ENCODE results near the gene MCU.

The MCU gene

DNA sequence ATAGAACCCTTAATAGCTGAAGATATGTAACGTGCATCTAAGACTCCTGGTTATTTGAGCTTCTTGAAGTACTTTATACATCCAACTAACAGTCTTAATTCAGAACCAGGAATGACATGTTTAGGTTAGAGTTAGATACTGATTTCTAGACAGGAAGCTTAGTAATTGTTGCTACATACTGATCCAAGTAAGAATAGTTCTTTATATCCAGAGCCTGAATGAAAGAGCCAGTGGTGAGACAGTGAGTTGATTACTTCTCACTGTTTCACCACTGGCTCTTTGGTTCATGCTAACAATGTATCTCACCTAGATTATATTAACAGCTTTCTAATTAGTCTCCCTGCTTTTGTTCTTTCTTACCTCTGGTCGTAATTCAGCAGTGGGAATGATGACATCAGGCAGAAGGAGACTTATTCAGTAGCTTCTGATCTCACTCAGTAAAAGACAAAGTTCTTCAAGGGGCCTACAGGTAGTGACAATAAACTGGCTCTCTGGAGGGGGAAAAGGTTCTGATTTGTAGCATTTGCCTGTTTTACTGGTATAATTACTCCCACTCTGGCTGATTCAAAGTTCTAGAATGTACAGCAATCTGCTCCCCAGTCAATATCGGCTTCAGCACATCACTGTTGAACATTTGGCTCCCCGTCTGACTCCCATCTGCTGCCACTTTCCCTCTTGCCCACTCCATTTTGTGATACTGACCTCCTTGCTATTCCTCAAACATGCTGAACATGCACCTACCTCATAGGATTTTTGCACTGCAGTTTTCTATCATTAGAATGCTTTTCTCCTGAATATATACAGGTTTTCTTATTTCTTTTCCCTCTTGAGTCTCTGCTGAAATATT lies 29.1 kb downstream of the MCU start:
- H3K4me3 ChIP-seq (ENCODE audit: low read length in 2 of 2): no peak overlapping the region
- no peak overlapping the region for H3K27ac ChIP-seq (ENCODE audit: low read depth in 2 of 2, low read length in 2 of 2)
- H3K4me1 ChIP-seq (ENCODE audit: control insufficient read depth in 2 of 2, insufficient read depth in 2 of 2, low read length in 2 of 2): no peaks in the 10 kb centered on the region
- H3K9me3 ChIP-seq (ENCODE audit: control insufficient read depth in 2 of 2, low read length in 2 of 2): no peaks in the 10 kb centered on the region
- H3K27me3 ChIP-seq (ENCODE audit: control insufficient read depth in 2 of 2, insufficient read depth in 2 of 2, low read length in 2 of 2): no peaks in the 10 kb centered on the region
- no peak overlapping the region for H3K9ac ChIP-seq (ENCODE audit: low read depth in 1 of 2, low read length in 2 of 2)
- H3K36me3 ChIP-seq (ENCODE audit: control insufficient read depth in 2 of 2, insufficient read depth in 2 of 2, low read length in 2 of 2): peaks cover 10 to 11% of the 10 kb centered on the region in 2 donors

DNA sequence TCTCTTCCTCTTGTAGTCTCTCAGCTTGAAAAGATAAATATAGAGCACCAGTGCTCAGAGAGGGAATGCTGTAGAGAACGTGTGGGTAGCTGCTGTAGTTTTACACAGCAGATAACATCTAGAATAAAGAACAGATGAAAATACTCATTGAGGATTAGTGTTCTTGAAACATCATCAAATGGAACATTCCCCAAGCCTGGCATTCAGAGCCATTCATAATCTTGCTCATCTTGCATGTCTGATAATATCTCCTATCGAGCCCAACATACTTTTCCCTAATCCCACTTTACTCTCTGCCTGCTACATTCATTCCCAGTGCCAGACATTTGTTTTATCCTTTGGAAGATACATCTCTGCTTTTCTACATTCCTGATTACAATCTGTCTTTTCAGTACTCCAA lies 35.2 kb downstream of the MCU start:
- no peak overlapping the region for H3K9ac ChIP-seq (ENCODE audit: low read depth in 1 of 2, low read length in 2 of 2)
- no peak overlapping the region for H3K4me3 ChIP-seq (ENCODE audit: low read length in 2 of 2)
- no peaks in the 10 kb centered on the region for H3K27me3 ChIP-seq (ENCODE audit: control insufficient read depth in 2 of 2, insufficient read depth in 2 of 2, low read length in 2 of 2)
- H3K9me3 ChIP-seq (ENCODE audit: control insufficient read depth in 2 of 2, low read length in 2 of 2): no peaks in the 10 kb centered on the region
- peaks cover 4 to 5% of the 10 kb centered on the region in 2 donors for H3K4me1 ChIP-seq (ENCODE audit: control insufficient read depth in 2 of 2, insufficient read depth in 2 of 2, low read length in 2 of 2)
- no peak overlapping the region for H3K27ac ChIP-seq (ENCODE audit: low read depth in 2 of 2, low read length in 2 of 2)
- peaks cover 0 to 5% of the 10 kb centered on the region in 2 donors for H3K36me3 ChIP-seq (ENCODE audit: control insufficient read depth in 2 of 2, insufficient read depth in 2 of 2, low read length in 2 of 2)

DNA sequence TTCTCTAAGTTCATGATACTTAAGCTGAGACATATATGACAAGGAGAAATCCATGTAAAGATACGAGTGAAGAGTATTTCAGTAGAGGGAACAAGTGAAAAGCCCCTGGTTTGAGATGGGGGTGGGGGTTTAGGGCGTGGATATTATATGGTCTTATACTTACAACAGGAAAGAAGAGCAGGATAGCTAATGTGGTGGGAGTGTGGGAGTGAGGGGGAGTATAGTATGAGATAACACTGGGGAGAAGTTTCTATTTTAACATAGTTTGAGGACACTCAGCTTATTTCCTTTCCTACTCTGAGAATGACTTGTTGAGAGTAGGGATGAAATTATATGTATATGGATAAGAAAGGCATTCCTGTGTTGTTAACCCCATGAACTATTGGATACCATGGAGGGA lies 36.5 kb downstream of the MCU start:
- H3K27ac ChIP-seq (ENCODE audit: low read depth in 2 of 2, low read length in 2 of 2): no peak overlapping the region
- H3K4me1 ChIP-seq (ENCODE audit: control insufficient read depth in 2 of 2, insufficient read depth in 2 of 2, low read length in 2 of 2): peaks cover 4 to 5% of the 10 kb centered on the region in 2 donors
- H3K36me3 ChIP-seq (ENCODE audit: control insufficient read depth in 2 of 2, insufficient read depth in 2 of 2, low read length in 2 of 2): peaks cover 0 to 4% of the 10 kb centered on the region in 2 donors
- H3K9me3 ChIP-seq (ENCODE audit: control insufficient read depth in 2 of 2, low read length in 2 of 2): no peaks in the 10 kb centered on the region
- no peak overlapping the region for H3K9ac ChIP-seq (ENCODE audit: low read depth in 1 of 2, low read length in 2 of 2)
- H3K4me3 ChIP-seq (ENCODE audit: low read length in 2 of 2): no peak overlapping the region
- H3K27me3 ChIP-seq (ENCODE audit: control insufficient read depth in 2 of 2, insufficient read depth in 2 of 2, low read length in 2 of 2): no peaks in the 10 kb centered on the region

DNA sequence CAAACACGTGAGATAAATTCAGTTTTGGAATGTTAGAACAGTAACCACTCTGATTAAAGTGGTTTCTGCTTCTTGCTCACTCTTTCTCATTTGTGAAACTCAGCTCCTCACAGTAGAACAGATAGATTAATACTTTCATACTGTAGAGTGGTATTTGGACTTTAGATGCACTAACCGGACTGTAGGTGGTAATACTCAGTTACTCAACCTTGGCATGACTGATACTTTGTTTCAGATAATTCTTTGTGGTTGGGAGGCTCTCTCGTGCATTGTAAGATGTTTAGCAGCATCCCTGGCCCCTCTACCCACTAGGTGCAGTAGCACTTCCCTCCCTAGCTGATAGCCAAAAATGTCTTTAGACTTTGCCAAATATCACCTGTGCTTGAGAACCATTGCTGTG lies 37.6 kb downstream of the MCU start:
- Histone ChIP-seq H3K27ac (ENCODE audit: low read depth in 2 of 2, low read length in 2 of 2) (no peak overlapping the region), H3K9me3 (ENCODE audit: control insufficient read depth in 2 of 2, low read length in 2 of 2) (no peaks in the 10 kb centered on the region), H3K36me3 (ENCODE audit: control insufficient read depth in 2 of 2, insufficient read depth in 2 of 2, low read length in 2 of 2) (no peaks in the 10 kb centered on the region), H3K4me3 (ENCODE audit: low read length in 2 of 2) (no peak overlapping the region), H3K9ac (ENCODE audit: low read depth in 1 of 2, low read length in 2 of 2) (no peak overlapping the region), H3K27me3 (ENCODE audit: control insufficient read depth in 2 of 2, insufficient read depth in 2 of 2, low read length in 2 of 2) (no peaks in the 10 kb centered on the region), H3K4me1 (ENCODE audit: control insufficient read depth in 2 of 2, insufficient read depth in 2 of 2, low read length in 2 of 2) (peaks cover 4 to 5% of the 10 kb centered on the region in 2 donors)

DNA sequence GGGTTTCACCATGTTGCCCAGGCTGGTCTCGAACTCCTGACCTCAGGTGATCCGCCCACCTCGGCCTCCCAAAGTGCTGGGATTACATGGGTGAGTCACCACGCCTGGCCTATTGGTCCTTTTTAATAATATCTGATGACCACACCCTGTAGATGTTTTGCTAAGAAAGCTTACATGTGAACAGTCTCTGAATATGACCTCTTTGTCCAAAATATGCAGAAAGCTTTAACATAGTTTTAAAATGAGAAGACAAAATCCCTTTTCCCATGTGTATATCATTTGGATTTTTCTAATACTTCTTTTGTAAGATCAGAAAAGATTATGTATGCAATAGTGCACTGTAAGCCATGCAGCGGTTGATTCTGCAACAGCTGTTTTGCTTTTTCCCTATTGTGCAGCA lies 38.5 kb downstream of the MCU start:
- Histone ChIP-seq H3K4me1 (ENCODE audit: control insufficient read depth in 2 of 2, insufficient read depth in 2 of 2, low read length in 2 of 2) (peaks cover 4 to 5% of the 10 kb centered on the region in 2 donors), H3K27me3 (ENCODE audit: control insufficient read depth in 2 of 2, insufficient read depth in 2 of 2, low read length in 2 of 2) (no peaks in the 10 kb centered on the region), H3K27ac (ENCODE audit: low read depth in 2 of 2, low read length in 2 of 2) (no peak overlapping the region), H3K36me3 (ENCODE audit: control insufficient read depth in 2 of 2, insufficient read depth in 2 of 2, low read length in 2 of 2) (no peaks in the 10 kb centered on the region), H3K4me3 (ENCODE audit: low read length in 2 of 2) (no peak overlapping the region), H3K9ac (ENCODE audit: low read depth in 1 of 2, low read length in 2 of 2) (no peak overlapping the region), H3K9me3 (ENCODE audit: control insufficient read depth in 2 of 2, low read length in 2 of 2) (no peaks in the 10 kb centered on the region)

DNA sequence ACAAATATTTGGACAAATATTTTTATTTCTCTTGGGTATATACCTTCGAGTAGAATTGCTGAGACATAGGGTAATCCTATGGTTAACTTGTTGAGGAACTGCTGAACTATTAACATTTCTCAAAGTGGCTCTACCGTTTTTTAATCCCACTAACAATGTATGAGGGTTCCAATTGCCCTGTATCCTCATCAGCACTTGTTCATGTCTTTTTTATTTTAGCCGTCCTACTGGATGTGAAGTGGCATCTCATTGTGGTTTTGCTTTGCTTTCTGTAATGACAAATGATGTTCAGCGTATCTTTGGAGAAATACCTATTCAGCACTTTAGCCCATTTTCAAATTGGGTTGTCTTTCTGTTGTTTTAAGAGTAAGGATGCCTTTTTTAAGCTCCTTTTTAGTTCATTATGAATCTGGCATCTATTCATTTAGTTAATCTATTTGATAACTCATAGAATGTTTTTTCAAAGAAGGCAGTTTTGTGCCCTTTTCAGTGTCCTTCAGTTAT lies 40.0 kb downstream of the MCU start:
- Histone ChIP-seq H3K36me3 (ENCODE audit: control insufficient read depth in 2 of 2, insufficient read depth in 2 of 2, low read length in 2 of 2) (no peaks in the 10 kb centered on the region), H3K27ac (ENCODE audit: low read depth in 2 of 2, low read length in 2 of 2) (no peak overlapping the region), H3K27me3 (ENCODE audit: control insufficient read depth in 2 of 2, insufficient read depth in 2 of 2, low read length in 2 of 2) (no peaks in the 10 kb centered on the region), H3K9ac (ENCODE audit: low read depth in 1 of 2, low read length in 2 of 2) (no peak overlapping the region), H3K4me1 (ENCODE audit: control insufficient read depth in 2 of 2, insufficient read depth in 2 of 2, low read length in 2 of 2) (peaks cover 11 to 15% of the 10 kb centered on the region in 2 donors), H3K4me3 (ENCODE audit: low read length in 2 of 2) (no peak overlapping the region), H3K9me3 (ENCODE audit: control insufficient read depth in 2 of 2, low read length in 2 of 2) (no peaks in the 10 kb centered on the region)

DNA sequence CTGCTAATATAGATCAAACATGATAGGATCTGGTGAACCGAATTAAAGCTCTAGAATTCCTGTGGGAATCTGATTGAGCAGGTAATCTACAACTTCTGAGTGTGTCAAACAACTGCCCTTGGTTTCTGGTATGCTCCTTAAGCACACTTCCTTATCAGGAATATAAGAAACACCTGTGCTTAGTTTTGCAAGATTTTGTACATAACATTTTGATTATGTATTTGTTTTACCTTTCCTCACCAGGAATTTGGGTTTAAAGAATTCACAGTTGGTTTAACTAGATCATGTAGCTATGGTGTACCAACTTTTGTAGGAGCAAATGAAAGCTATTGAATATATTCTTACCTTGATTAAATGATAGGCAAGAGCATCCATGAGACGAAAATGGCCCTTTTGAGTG lies 40.6 kb downstream of the MCU start:
- Histone ChIP-seq H3K27ac (ENCODE audit: low read depth in 2 of 2, low read length in 2 of 2) (no peak overlapping the region), H3K4me3 (ENCODE audit: low read length in 2 of 2) (no peak overlapping the region), H3K36me3 (ENCODE audit: control insufficient read depth in 2 of 2, insufficient read depth in 2 of 2, low read length in 2 of 2) (no peaks in the 10 kb centered on the region), H3K4me1 (ENCODE audit: control insufficient read depth in 2 of 2, insufficient read depth in 2 of 2, low read length in 2 of 2) (peaks cover 7 to 10% of the 10 kb centered on the region in 2 donors), H3K9me3 (ENCODE audit: control insufficient read depth in 2 of 2, low read length in 2 of 2) (no peaks in the 10 kb centered on the region), H3K9ac (ENCODE audit: low read depth in 1 of 2, low read length in 2 of 2) (no peak overlapping the region), H3K27me3 (ENCODE audit: control insufficient read depth in 2 of 2, insufficient read depth in 2 of 2, low read length in 2 of 2) (no peaks in the 10 kb centered on the region)

DNA sequence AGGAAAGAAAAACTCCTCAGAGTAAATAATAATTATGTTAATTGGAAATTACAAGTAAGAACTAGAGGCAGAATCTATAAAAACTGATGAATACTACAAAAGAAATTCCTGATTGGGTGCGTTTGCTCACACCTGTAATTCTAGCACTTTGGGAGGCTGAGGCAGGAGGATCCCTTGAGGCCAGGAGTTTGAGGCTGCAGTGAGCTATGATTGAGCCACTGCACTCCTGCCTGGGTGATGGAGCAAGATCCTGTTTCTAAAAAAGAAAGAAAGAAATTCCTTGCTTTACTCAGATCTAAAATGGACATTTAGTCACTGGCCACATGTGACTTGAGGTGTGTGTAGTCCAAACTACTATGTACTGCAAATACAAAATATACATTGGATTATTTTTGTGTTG lies 42.0 kb downstream of the MCU start:
- H3K27me3 ChIP-seq (ENCODE audit: control insufficient read depth in 2 of 2, insufficient read depth in 2 of 2, low read length in 2 of 2): no peaks in the 10 kb centered on the region

DNA sequence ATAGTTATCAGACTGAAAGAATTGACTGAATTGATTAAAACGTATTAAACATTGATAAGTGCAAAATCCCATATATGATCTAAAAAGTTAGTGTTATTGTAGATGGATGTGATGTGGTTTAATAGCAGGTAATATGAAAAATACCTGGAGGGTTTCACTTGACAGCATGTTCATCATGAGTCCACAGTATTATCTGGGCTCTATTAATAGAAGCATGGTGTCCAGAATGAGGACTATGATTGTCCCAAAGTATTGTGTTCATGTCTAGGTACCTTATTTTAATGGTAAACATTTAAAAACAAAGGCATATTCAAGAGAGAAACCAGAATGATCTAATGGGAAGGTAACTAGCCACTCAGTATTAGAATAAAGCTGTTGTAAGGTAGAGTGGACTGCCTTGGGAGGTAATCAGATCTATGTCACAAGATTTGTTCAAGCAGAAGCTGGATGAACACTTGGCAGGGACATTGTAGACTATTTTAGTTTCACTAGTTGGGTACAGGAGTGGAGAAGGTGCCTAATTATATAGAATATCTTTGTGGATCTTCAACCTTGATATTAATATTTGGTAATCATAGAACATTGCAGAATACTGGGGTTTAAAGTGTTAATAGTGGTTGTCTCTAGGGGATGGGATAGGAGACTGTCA lies 43.5 kb downstream of the MCU start:
- Histone ChIP-seq H3K27ac (ENCODE audit: low read depth in 2 of 2, low read length in 2 of 2) (no peak overlapping the region), H3K36me3 (ENCODE audit: control insufficient read depth in 2 of 2, insufficient read depth in 2 of 2, low read length in 2 of 2) (no peaks in the 10 kb centered on the region), H3K4me3 (ENCODE audit: low read length in 2 of 2) (no peak overlapping the region), H3K9ac (ENCODE audit: low read depth in 1 of 2, low read length in 2 of 2) (no peak overlapping the region), H3K4me1 (ENCODE audit: control insufficient read depth in 2 of 2, insufficient read depth in 2 of 2, low read length in 2 of 2) (peaks cover 13 to 20% of the 10 kb centered on the region in 2 donors), H3K27me3 (ENCODE audit: control insufficient read depth in 2 of 2, insufficient read depth in 2 of 2, low read length in 2 of 2) (no peaks in the 10 kb centered on the region), H3K9me3 (ENCODE audit: control insufficient read depth in 2 of 2, low read length in 2 of 2) (no peaks in the 10 kb centered on the region)

More for the DNA sequence above, 42.0 kb downstream of the MCU start:
- no peak overlapping the region for H3K9ac ChIP-seq (ENCODE audit: low read depth in 1 of 2, low read length in 2 of 2)
- H3K4me3 ChIP-seq (ENCODE audit: low read length in 2 of 2): no peak overlapping the region
- H3K27ac ChIP-seq (ENCODE audit: low read depth in 2 of 2, low read length in 2 of 2): no peak overlapping the region
- peaks cover 13 to 20% of the 10 kb centered on the region in 2 donors for H3K4me1 ChIP-seq (ENCODE audit: control insufficient read depth in 2 of 2, insufficient read depth in 2 of 2, low read length in 2 of 2)
- H3K36me3 ChIP-seq (ENCODE audit: control insufficient read depth in 2 of 2, insufficient read depth in 2 of 2, low read length in 2 of 2): no peaks in the 10 kb centered on the region
- no peaks in the 10 kb centered on the region for H3K9me3 ChIP-seq (ENCODE audit: control insufficient read depth in 2 of 2, low read length in 2 of 2)

DNA sequence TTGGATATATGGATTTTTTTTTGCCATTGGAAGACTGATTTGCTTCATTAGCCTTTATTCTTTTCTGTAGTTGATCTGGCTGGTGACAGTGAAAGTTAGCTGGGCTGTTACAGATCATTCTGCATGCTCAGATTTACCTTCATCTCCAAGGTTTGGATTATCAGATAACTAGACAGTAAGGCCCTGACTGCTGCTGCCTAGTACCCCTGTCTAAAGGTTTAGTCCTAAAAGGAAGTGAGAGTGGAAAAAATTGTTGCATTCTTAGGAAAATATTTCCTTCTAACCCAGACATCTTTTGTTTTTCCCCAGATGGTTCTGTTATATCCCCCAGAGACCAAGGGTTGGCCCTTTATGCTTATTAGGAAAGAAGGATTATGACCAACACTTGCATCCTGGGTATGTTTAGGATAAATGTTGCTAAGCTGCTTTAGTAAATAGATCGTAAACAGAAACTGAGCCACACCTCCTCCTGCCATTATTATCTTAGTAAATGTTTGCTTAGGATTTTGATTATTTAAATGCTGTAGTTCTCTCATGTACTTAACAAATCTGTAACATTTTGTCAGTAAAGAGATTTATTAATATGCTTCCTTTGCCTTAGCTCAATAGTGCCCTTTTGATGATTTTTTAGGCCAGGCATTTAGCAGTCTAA lies 44.4 kb downstream of the MCU start:
- Histone ChIP-seq H3K36me3 (ENCODE audit: control insufficient read depth in 2 of 2, insufficient read depth in 2 of 2, low read length in 2 of 2) (no peaks in the 10 kb centered on the region), H3K27ac (ENCODE audit: low read depth in 2 of 2, low read length in 2 of 2) (peak overlapping the region; percentile 52 to 54), H3K9me3 (ENCODE audit: control insufficient read depth in 2 of 2, low read length in 2 of 2) (no peaks in the 10 kb centered on the region), H3K9ac (ENCODE audit: low read depth in 1 of 2, low read length in 2 of 2) (peak overlapping the region in 1 of 2 donors; percentile 27), H3K27me3 (ENCODE audit: control insufficient read depth in 2 of 2, insufficient read depth in 2 of 2, low read length in 2 of 2) (no peaks in the 10 kb centered on the region), H3K4me1 (ENCODE audit: control insufficient read depth in 2 of 2, insufficient read depth in 2 of 2, low read length in 2 of 2) (peaks cover 13 to 20% of the 10 kb centered on the region in 2 donors), H3K4me3 (ENCODE audit: low read length in 2 of 2) (no peak overlapping the region)
